ENCODE measurements around the gene AGRN. TPM values are rescaled to one million over a fixed set of nuclear protein-coding genes. Genes with fewer than 3 reads are reported as not detected.

The AGRN gene
- total RNA-seq, 1 donor from 2014 or later, result 166 TPM

- Mint-ChIP-seq H3K27me3 (peaks cover 16% of the 10 kb centered on the region), H3K4me1 (ENCODE audit: unreplicated experiment) (peaks cover 4% of the 10 kb centered on the region), H3K9me3 (no peaks in the 10 kb centered on the region), H3K4me3 (peak overlapping the region; percentile 39), H3K27ac (peak overlapping the region; percentile 66), H3K36me3 (no peaks in the 10 kb centered on the region)
- DNase-seq (ENCODE audit: extremely low spot score, unreplicated experiment), result no peak
- TF ChIP-seq CTCF (conservative IDR thresholded peaks at IDR 0.05), result no peak
These were observed 41.7 kb upstream of the AGRN start for GRCh38 chr1:978069-978834.

GRCh38 chr1:978835-979743 is 40.8 kb upstream of the AGRN start:
- H3K4me3 Mint-ChIP-seq, result no peak overlapping the region
- no peaks in the 10 kb centered on the region for H3K9me3 Mint-ChIP-seq
- no peak overlapping the region for H3K27ac Mint-ChIP-seq
- DNase-seq (ENCODE audit: extremely low spot score, unreplicated experiment), result no peak
- peaks cover 23% of the 10 kb centered on the region for H3K27me3 Mint-ChIP-seq
- TF ChIP-seq CTCF (conservative IDR thresholded peaks at IDR 0.05), result no peak
- H3K4me1 Mint-ChIP-seq (ENCODE audit: unreplicated experiment), result peaks cover 4% of the 10 kb centered on the region
- no peaks in the 10 kb centered on the region for H3K36me3 Mint-ChIP-seq

- no peak for TF ChIP-seq CTCF (conservative IDR thresholded peaks at IDR 0.05)
- Mint-ChIP-seq H3K27me3 (peaks cover 23% of the 10 kb centered on the region), H3K27ac (no peak overlapping the region), H3K9me3 (no peaks in the 10 kb centered on the region), H3K4me3 (no peak overlapping the region), H3K4me1 (ENCODE audit: unreplicated experiment) (peaks cover 4% of the 10 kb centered on the region), H3K36me3 (no peaks in the 10 kb centered on the region)
- DNase-seq (ENCODE audit: extremely low spot score, unreplicated experiment), result no peak
These were observed 40.2 kb upstream of the AGRN start for GRCh38 chr1:979744-980072.

GRCh38 chr1:980137-980571 is 39.8 kb upstream of the AGRN start:
- no peak for DNase-seq (ENCODE audit: extremely low spot score, unreplicated experiment)
- Mint-ChIP-seq H3K27me3 (peaks cover 25% of the 10 kb centered on the region), H3K27ac (no peak overlapping the region), H3K9me3 (no peaks in the 10 kb centered on the region), H3K36me3 (no peaks in the 10 kb centered on the region), H3K4me3 (no peak overlapping the region), H3K4me1 (ENCODE audit: unreplicated experiment) (peaks cover 4% of the 10 kb centered on the region)
- TF ChIP-seq CTCF (conservative IDR thresholded peaks at IDR 0.05), result no peak

GRCh38 chr1:980602-981395 is 39.1 kb upstream of the AGRN start:
- Mint-ChIP-seq H3K27me3 (peaks cover 28% of the 10 kb centered on the region), H3K27ac (no peak overlapping the region), H3K36me3 (no peaks in the 10 kb centered on the region), H3K9me3 (no peaks in the 10 kb centered on the region), H3K4me3 (no peak overlapping the region), H3K4me1 (ENCODE audit: unreplicated experiment) (peaks cover 1% of the 10 kb centered on the region)
- TF ChIP-seq CTCF (conservative IDR thresholded peaks at IDR 0.05), result no peak
- no peak for DNase-seq (ENCODE audit: extremely low spot score, unreplicated experiment)
